EH (cell line): ENCODE results near the gene COL4A2.
A peak's percentile ranks its signal among the peaks of the same experiment; 100 is the strongest.
"Not testable (repeated sequence)": the region's sequence is repeated elsewhere in the genome, so short reads cannot be mapped to it uniquely, and the experiment has no call there.

Experiments used
- DNase-seq: peaks from one replicate; pipeline ENCODE4 v3.0.0-alpha.2; 2015; ENCODE audit warnings: low read depth

COL4A2 gene

GRCh38 chr13:110379905-110380341 is 72.8 kb downstream of the COL4A2 start:
- peak; percentile 82 for DNase-seq

DNA sequence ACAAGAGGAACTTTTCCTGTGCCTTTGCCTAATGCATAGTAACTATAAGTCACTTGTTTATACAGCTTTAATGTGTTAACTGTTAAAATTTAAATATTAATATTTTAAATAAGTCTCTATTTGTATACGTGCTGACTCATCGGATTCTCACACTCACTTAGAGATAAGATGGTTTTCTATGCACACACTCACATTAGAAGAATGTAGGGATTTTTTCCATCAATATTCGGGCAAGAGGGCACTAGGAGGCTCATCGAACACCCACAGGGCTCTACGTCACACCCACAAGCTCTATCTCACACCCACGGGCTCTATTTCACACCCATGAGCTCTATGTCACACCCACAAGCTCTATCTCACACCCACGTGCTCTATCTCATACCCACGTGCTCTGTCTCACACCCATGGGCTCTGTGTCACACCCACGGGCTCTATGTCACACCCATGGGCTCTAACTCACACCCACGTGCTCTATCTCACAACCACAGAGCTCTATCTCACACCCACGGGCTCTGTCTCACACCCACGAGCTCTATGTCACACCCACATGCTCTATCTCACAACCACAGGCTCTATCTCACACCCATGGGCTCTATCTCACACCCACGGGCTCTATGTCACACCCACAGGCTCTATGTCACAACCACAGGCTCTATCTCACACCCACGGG is 73.4 kb downstream of the COL4A2 start:
- peak; percentile 74 for DNase-seq

GRCh38 chr13:110381029-110381360 is 73.9 kb downstream of the COL4A2 start:
- no peak for DNase-seq

GRCh38 chr13:110382229-110382628 is 75.1 kb downstream of the COL4A2 start:
- peak; percentile 64 for DNase-seq

- DNase-seq: no peak
These were observed 75.7 kb downstream of the COL4A2 start for GRCh38 chr13:110382830-110383229.

GRCh38 chr13:110387451-110388107 is 80.5 kb downstream of the COL4A2 start:
- DNase-seq: peak; percentile 79

DNA sequence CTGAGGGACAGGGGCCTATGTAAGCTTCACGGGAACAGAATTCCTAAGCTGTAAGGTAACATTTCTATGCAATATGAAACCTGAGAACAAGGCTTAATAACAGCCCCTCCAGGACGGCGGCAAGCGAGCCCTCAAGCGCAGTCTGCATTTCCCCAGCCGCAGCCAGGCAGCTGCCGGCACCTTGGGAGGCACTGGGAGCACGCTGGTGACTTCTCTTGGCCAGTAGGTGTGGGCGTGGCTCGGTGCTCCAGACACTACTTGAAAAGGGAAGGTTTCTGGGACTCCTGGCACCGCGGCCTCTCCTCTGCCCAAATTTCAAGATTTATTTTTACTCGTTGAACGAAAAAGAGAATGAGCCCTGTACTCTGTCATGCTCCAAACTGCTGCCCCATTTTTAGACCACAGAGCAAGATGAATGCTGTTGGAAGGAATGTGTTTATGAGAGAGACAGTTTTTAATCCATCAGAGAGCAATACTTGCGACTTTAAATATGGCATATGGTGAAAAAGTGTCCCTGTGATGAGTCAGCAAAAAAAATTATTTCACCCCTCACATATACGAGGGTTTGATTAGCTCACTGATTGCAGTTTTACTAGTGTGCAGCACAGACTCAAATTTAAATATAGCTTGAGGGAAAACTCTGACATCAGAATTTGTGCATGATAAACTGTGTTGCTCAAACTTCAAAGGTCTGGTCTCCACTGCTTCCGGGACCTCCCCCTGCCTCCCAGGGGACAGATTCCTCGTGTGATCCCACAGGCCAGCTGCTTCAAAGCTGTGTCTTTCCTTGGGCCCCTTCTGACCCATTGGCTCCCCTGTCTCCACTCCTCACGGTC is 81.2 kb downstream of the COL4A2 start:
- peak; percentile 95 for DNase-seq

DNA sequence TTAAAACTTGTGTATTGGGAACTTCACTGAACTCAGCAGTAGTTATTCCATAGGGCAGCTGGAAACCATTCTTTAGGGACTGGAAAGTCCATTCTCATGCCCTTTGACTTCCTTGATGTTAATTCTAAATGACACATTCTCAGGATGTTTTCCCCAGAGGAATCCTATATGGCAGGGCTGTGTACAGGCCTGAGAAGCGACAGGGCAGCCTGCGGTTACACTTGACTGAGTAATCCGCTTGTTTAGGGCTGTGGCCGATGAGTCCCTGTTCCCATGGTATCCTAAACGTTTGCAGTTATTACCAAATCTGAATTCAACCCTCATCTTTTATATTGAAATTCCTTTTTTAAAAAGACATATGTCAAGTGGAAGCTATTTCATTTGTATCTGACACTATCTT is 83.5 kb downstream of the COL4A2 start:
- peak; percentile 99 for DNase-seq

DNA sequence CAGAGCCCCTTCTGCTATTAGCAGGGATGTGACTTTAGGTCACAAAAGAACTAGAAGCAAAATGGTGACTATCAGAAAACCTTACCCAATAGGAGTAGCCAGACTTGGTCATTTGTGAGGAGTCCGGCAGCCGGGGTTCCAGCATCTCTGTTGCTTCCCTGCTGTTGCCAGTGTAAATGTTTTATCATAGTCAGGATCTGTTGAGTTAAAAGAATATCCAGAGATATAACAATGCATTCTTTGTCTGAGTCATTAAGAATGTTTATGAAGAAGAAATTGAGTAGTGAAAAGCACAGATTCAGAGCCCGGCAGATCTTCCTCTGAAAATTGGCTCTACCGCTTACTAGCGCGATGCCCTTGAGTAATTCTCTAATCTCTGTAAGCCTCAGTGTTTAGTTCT is 84.2 kb downstream of the COL4A2 start:
- peak; percentile 77 for DNase-seq

DNA sequence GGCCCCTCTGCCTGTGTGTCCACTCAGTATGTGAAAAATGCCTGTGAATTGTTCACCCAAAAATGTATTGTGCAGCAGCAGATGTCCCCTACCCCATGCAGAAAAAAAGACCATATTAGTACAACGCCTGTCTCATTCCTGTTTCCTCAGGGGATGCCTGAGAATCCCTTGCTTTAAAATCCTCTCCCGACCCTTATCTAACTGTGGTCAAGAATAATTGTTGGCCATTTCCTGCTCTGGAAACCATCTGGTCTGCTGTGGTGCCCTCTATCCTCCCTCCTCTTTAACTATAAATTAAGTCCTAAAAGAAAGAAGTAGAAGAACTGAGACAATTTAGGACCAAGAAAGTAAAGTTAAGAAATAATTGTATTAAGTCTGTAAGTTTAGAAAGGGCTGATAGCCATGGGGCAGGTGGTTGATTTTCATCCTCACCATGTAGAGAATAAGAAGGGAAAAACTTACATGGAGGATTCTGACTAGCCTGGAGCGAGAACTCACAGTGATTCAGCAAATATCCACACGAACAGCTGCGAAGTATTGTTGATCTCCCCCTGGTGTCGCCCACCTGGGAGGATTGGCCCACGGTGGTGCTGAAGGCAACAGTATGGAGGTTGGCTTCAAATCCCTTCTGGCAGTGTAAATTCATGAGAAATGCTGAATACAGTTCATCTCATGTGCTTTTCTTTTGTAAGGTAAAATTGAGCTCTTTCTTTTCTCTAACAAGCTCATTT is 85.6 kb downstream of the COL4A2 start:
- peak; percentile 88 for DNase-seq

- DNase-seq: peak; percentile 47
These were observed 86.7 kb downstream of the COL4A2 start for GRCh38 chr13:110393761-110394160.

DNA sequence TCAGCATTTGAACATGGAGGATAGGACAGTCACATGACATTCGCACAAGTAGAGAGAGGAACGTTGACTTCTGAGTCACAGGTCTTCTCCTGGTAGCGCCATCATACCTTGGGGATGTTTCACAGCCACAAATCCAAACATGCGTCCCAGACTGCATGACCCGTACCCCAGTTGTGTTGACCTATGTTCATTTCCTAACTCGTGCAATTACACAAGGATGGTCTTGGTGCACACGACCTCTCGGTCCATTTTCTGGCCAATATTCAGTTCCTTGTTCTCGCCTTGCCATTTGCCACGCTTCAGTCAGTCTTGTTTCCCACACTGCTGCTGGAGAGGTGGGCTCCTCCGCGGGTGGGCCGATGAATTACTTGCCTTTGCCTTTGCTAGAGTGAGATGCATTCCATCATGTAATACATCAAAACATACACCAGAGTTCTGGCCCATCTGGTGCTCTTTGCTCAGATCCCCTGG is 87.3 kb downstream of the COL4A2 start:
- DNase-seq: peak; percentile 62

DNA sequence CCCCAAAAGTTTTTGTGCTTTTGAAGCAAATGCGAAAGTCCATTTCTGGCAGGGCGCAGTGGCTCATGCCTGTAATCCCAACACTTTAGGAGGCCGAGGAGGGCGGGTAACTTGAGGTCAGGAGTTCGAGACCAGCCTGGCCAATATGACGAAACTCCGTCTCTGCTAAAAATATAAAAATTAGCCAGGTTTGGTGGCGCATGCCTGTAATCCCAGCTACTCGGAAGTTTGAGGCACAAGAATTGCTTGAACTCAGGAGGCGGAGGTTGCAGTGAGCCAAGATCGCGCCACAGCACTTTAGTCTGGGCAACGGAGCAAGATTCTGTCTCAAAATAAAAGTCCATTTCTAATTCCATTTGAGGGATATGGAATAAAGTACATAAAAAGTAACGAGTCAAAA is 88.5 kb downstream of the COL4A2 start:
- not testable (repeated sequence) for DNase-seq

GRCh38 chr13:110396476-110396875 is 89.4 kb downstream of the COL4A2 start:
- no peak for DNase-seq

DNA sequence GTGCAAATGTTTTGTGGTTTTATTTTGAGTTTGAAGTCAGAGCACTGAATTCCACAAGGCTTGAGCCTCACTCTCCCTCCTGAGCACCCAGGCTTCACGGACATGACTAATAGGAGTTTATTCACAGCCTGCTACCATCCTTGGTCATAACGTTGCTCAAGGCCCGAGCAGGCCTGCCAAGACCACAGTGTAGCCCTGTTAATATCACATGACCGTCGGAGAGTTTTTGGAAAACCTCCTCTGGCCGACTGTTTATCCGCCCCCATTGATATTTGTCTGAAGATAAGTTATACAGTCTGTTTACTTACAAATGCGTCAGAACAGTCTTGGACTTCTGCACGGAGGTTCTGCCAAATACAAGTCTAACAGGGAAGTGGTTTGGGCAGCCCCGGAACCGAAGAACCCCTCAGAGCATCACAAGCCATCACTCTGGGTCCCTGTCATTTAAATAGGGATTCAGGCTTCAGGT is 89.9 kb downstream of the COL4A2 start:
- DNase-seq: peak; percentile 100

DNA sequence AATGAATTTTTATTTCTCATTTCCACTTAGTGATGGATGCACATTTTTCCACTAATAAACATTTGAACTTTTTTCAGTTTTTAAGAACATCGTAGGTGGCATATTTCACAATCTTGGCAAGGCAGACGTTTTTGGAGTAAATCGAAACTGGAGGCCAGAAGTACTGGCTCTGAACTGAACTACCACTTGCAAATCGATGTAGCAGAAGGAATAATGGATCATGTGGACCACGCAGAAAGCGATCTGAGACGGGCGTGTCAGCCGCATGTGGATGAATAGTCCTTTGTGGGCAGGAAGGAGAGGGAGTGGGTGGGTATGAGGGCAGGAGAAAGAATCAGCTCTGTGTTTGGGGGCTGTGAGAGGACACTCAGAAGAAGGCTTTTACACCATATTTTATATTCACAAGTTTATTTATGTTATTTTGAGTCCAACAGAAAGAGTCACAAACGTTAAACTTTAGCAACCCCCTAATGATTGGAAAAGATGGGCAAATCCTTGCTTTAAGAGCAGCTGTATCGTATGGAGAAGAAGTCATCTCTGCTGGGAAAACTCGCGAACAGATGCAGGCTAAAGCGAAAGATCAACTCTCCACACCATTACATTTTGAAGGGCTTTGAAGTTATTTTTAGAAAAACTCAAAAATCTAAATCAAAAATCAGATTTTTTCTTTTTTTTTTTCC is 90.5 kb downstream of the COL4A2 start:
- DNase-seq: peak; percentile 67

GRCh38 chr13:110398564-110399507 is 91.8 kb downstream of the COL4A2 start:
- DNase-seq: peak; percentile 90

GRCh38 chr13:110399801-110400200 is 92.7 kb downstream of the COL4A2 start:
- DNase-seq: peak; percentile 38

- DNase-seq: peak; percentile 88
These were observed 93.9 kb downstream of the COL4A2 start for GRCh38 chr13:110400786-110401533.
